T-helper 2 cell treated with Interferon-gamma antibody and Interleukin-4, amounts not matched to agents 5 μg/mL and 100 μg/mL, for 36 hours (primary cell): ENCODE data around the gene TSHZ2.

Experiments used
- DNase-seq: peaks from one replicate; pipeline ENCODE4 v3.0.0; 2021; ENCODE audit warnings: low spot score
- H3K27ac Mint-ChIP-seq: one replicate; pipeline ENCODE4 v1.8.0; 2021; ENCODE audit warnings: mild to moderate bottlenecking, mixed read lengths
- H3K27me3 Mint-ChIP-seq: one replicate; pipeline ENCODE4 v1.8.0; 2021; ENCODE audit warnings: low read depth, mixed read lengths
- H3K36me3 Mint-ChIP-seq: one replicate; pipeline ENCODE4 v1.8.0; 2021; ENCODE audit warnings: low read depth, mixed read lengths
- H3K4me1 Mint-ChIP-seq: one replicate; pipeline ENCODE4 v1.8.0; 2021; ENCODE audit warnings: low read depth, mixed read lengths
- H3K4me3 Mint-ChIP-seq: one replicate; pipeline ENCODE4 v1.8.0; 2022; ENCODE audit warnings: mild to moderate bottlenecking, moderate library complexity, mixed read lengths
- H3K9me3 Mint-ChIP-seq: one replicate; pipeline ENCODE4 v1.8.0; 2021; ENCODE audit warnings: mixed read lengths

TSHZ2 gene

GRCh38 chr20:52972190-52972937 lies at the start of gene TSHZ2:
Gene TSHZ2 (plus strand): TSS chr20:52972358. CDS start chr20:52973294, 936 bp downstream.
- Mint-ChIP-seq H3K4me1 (peaks cover 28% of the 10 kb centered on the region), H3K27me3 (peaks cover 22% of the 10 kb centered on the region), H3K27ac (peak within 1 kb of the TSS; percentile 90), H3K4me3 (peak within 1 kb of the TSS; percentile 98), H3K36me3 (peaks cover 2% of the 10 kb centered on the region), H3K9me3 (no peaks in the 10 kb centered on the region)
- DNase-seq: peak; percentile 48

GRCh38 chr20:52922436-52922835 lies 49.7 kb upstream of the TSHZ2 start:
- H3K27me3 Mint-ChIP-seq: no peaks in the 10 kb centered on the region
- DNase-seq: no peak
- H3K4me1 Mint-ChIP-seq: no peaks in the 10 kb centered on the region
- no peaks in the 10 kb centered on the region for H3K9me3 Mint-ChIP-seq
- no peak overlapping the region for H3K4me3 Mint-ChIP-seq
- H3K27ac Mint-ChIP-seq: no peak overlapping the region
- no peaks in the 10 kb centered on the region for H3K36me3 Mint-ChIP-seq

- DNase-seq: no peak
- no peaks in the 10 kb centered on the region for H3K27me3 Mint-ChIP-seq
- no peak overlapping the region for H3K4me3 Mint-ChIP-seq
- no peaks in the 10 kb centered on the region for H3K4me1 Mint-ChIP-seq
- no peaks in the 10 kb centered on the region for H3K36me3 Mint-ChIP-seq
- no peak overlapping the region for H3K27ac Mint-ChIP-seq
- no peaks in the 10 kb centered on the region for H3K9me3 Mint-ChIP-seq
These were observed 48.8 kb upstream of the TSHZ2 start for GRCh38 chr20:52923123-52923937.

GRCh38 chr20:52924411-52925271 lies 47.5 kb upstream of the TSHZ2 start:
- H3K27me3 Mint-ChIP-seq: no peaks in the 10 kb centered on the region
- H3K9me3 Mint-ChIP-seq: no peaks in the 10 kb centered on the region
- H3K27ac Mint-ChIP-seq: no peak overlapping the region
- DNase-seq: no peak
- no peak overlapping the region for H3K4me3 Mint-ChIP-seq
- H3K4me1 Mint-ChIP-seq: no peaks in the 10 kb centered on the region
- no peaks in the 10 kb centered on the region for H3K36me3 Mint-ChIP-seq

GRCh38 chr20:52926505-52926904 lies 45.7 kb upstream of the TSHZ2 start:
- H3K4me1 Mint-ChIP-seq: no peaks in the 10 kb centered on the region
- no peaks in the 10 kb centered on the region for H3K27me3 Mint-ChIP-seq
- H3K9me3 Mint-ChIP-seq: no peaks in the 10 kb centered on the region
- no peak for DNase-seq
- H3K27ac Mint-ChIP-seq: no peak overlapping the region
- no peak overlapping the region for H3K4me3 Mint-ChIP-seq
- H3K36me3 Mint-ChIP-seq: no peaks in the 10 kb centered on the region

- Mint-ChIP-seq H3K27me3 (no peaks in the 10 kb centered on the region), H3K4me3 (no peak overlapping the region), H3K9me3 (no peaks in the 10 kb centered on the region), H3K27ac (no peak overlapping the region), H3K4me1 (no peaks in the 10 kb centered on the region), H3K36me3 (no peaks in the 10 kb centered on the region)
- DNase-seq: no peak
These were observed 38.3 kb upstream of the TSHZ2 start for GRCh38 chr20:52933867-52934266.

GRCh38 chr20:52936351-52937340 lies 35.5 kb upstream of the TSHZ2 start:
- no peaks in the 10 kb centered on the region for H3K36me3 Mint-ChIP-seq
- no peak overlapping the region for H3K4me3 Mint-ChIP-seq
- H3K27ac Mint-ChIP-seq: no peak overlapping the region
- DNase-seq: no peak
- no peaks in the 10 kb centered on the region for H3K4me1 Mint-ChIP-seq
- H3K27me3 Mint-ChIP-seq: no peaks in the 10 kb centered on the region
- no peaks in the 10 kb centered on the region for H3K9me3 Mint-ChIP-seq

- Mint-ChIP-seq H3K9me3 (no peaks in the 10 kb centered on the region), H3K27ac (no peak overlapping the region)
These were observed 34.5 kb upstream of the TSHZ2 start for GRCh38 chr20:52937591-52938100.

GRCh38 chr20:52939141-52939540 lies 33.0 kb upstream of the TSHZ2 start:
- Mint-ChIP-seq H3K27ac (no peak overlapping the region), H3K36me3 (no peaks in the 10 kb centered on the region), H3K4me3 (no peak overlapping the region), H3K4me1 (no peaks in the 10 kb centered on the region), H3K27me3 (no peaks in the 10 kb centered on the region), H3K9me3 (no peaks in the 10 kb centered on the region)
- DNase-seq: no peak

More at GRCh38 chr20:52937591-52938100, 34.5 kb upstream of the TSHZ2 start:
- H3K4me3 Mint-ChIP-seq: no peak overlapping the region
- H3K27me3 Mint-ChIP-seq: no peaks in the 10 kb centered on the region
- DNase-seq: no peak
- no peaks in the 10 kb centered on the region for H3K4me1 Mint-ChIP-seq
- no peaks in the 10 kb centered on the region for H3K36me3 Mint-ChIP-seq

GRCh38 chr20:52941808-52942207 lies 30.4 kb upstream of the TSHZ2 start:
- Mint-ChIP-seq H3K36me3 (no peaks in the 10 kb centered on the region), H3K4me3 (no peak overlapping the region), H3K9me3 (no peaks in the 10 kb centered on the region), H3K4me1 (no peaks in the 10 kb centered on the region), H3K27me3 (no peaks in the 10 kb centered on the region), H3K27ac (no peak overlapping the region)
- DNase-seq: no peak

- Mint-ChIP-seq H3K27ac (no peak overlapping the region), H3K27me3 (no peaks in the 10 kb centered on the region), H3K36me3 (no peaks in the 10 kb centered on the region), H3K4me3 (no peak overlapping the region), H3K4me1 (no peaks in the 10 kb centered on the region), H3K9me3 (no peaks in the 10 kb centered on the region)
- no peak for DNase-seq
These were observed 28.8 kb upstream of the TSHZ2 start for GRCh38 chr20:52943185-52943841.

- no peaks in the 10 kb centered on the region for H3K36me3 Mint-ChIP-seq
- no peak overlapping the region for H3K27ac Mint-ChIP-seq
- no peaks in the 10 kb centered on the region for H3K4me1 Mint-ChIP-seq
- H3K27me3 Mint-ChIP-seq: no peaks in the 10 kb centered on the region
- H3K9me3 Mint-ChIP-seq: no peaks in the 10 kb centered on the region
- DNase-seq: no peak
- H3K4me3 Mint-ChIP-seq: no peak overlapping the region
These were observed 26.9 kb upstream of the TSHZ2 start for GRCh38 chr20:52945268-52945667.
